Vagina (tissue), 2 donors: ENCODE results near the gene SLC27A2.
"Not testable (repeated sequence)": the region's sequence is repeated elsewhere in the genome, so short reads cannot be mapped to it uniquely, and the experiment has no call there.

Experiments
- CTCF ChIP-seq, 3 experiments: fragments of 450-650 bp in 2 of 3; fragments of 200-600 bp in 1 of 3; sonication (generic) in 1 of 3; IDR thresholded peaks; one replicate each; pipeline ENCODE4 v1.5.1; 2017 to 2019; ENCODE audit warnings: antibody characterized with exemption in 3 of 3, mild to moderate bottlenecking in 2 of 3, moderate library complexity in 2 of 3
- POLR2A ChIP-seq, 2 donors: fragments of 450-650 bp; IDR thresholded peaks; one replicate each; pipeline ENCODE4 v1.6.1; 2017; ENCODE audit warnings: antibody characterized with exemption in 2 of 2, mild to moderate bottlenecking in 2 of 2, moderate library complexity in 2 of 2
- POLR2AphosphoS5 ChIP-seq, 2 donors: sonication (generic); formaldehyde crosslinking; IDR thresholded peaks; one replicate each; pipeline ENCODE4 v1.9.0; 2017; ENCODE audit warnings: antibody characterized with exemption in 2 of 2, mild to moderate bottlenecking in 2 of 2, low read depth in 1 of 2; ENCODE audit not compliant: insufficient read depth in 1 of 2

GRCh38 chr15:50188793-50189192 lies 6.8 kb downstream of the SLC27A2 start:
- TF ChIP-seq CTCF (IDR thresholded peaks at IDR 0.05); POLR2A (IDR thresholded peaks at IDR 0.05); POLR2AphosphoS5 (IDR thresholded peaks at IDR 0.05; ENCODE audit: insufficient read depth in 1 of 2, low read depth in 1 of 2): not testable (repeated sequence)
